Stomach (tissue), 9 donors: ENCODE data around the gene MID1. TPM values are rescaled to one million over a fixed set of nuclear protein-coding genes. Genes with fewer than 3 reads are reported as not detected.

Experiments used
- DNase-seq, 2 donors: peaks; one replicate each; pipeline versions ENCODE4 v3.0.0 to v3.0.0-alpha.2; 2013 to 2019
- H3K27ac ChIP-seq, 5 donors: fragments of 200-600 bp in 4 of 5; sonication (generic) in 4 of 5; one replicate each; pipeline ENCODE4 v1.5.1; 2013 to 2019; ENCODE audit warnings: mild to moderate bottlenecking in 1 of 5, moderate library complexity in 1 of 5
- H3K27me3 ChIP-seq, 3 donors: fragments of 200-600 bp; sonication (generic); one replicate each; pipeline ENCODE4 v1.5.1; 2017 to 2019; ENCODE audit warnings: mixed run types in 1 of 3
- H3K36me3 ChIP-seq, 4 donors: fragments of 200-600 bp; sonication (generic); 1 replicate in 3 of 4; 2 replicates in 1 of 4; pipeline ENCODE4 v1.5.1; 2016 to 2019
- H3K4me1 ChIP-seq, 4 donors: fragments of 200-600 bp; sonication (generic); one replicate each; pipeline ENCODE4 v1.5.1; 2016 to 2019
- H3K4me3 ChIP-seq, 4 donors: fragments of 200-600 bp; sonication (generic) in 3 of 4; one replicate each; pipeline ENCODE4 v1.5.1; 2016 to 2019; ENCODE audit warnings: mild to moderate bottlenecking in 1 of 4
- H3K9me3 ChIP-seq, 4 donors: fragments of 200-600 bp; sonication (generic); one replicate each; pipeline ENCODE4 v1.5.1; 2016 to 2019
- EP300 ChIP-seq: sonication (generic); formaldehyde crosslinking; IDR thresholded peaks from one replicate; pipeline ENCODE4 v1.6.1; 2017; ENCODE audit warnings: antibody characterized with exemption
- POLR2A ChIP-seq, 4 donors: fragments of 450-650 bp; IDR thresholded peaks; one replicate each; pipeline ENCODE4 v1.6.1; 2016; ENCODE audit warnings: antibody characterized with exemption in 4 of 4, control low read depth in 2 of 4, mild to moderate bottlenecking in 1 of 4, moderate library complexity in 1 of 4
- POLR2AphosphoS5 ChIP-seq, 3 donors: sonication (generic); formaldehyde crosslinking; IDR thresholded peaks; one replicate each; pipeline ENCODE4 v1.6.1; 2016; ENCODE audit warnings: antibody characterized with exemption in 3 of 3
- WGBS, 5 donors: extraction: QIAGEN DNeasy Blood & Tissue Kit in 3 of 5; methylation state at CpG; one replicate each; pipeline versions ENCODE4 v1.1.5 to v1.1.7; 2013 to 2018; 5-methylcytosine and 5-hydroxymethylcytosine counted together
- intact Hi-C: fragments of 100-400 bp; cut with DNase I; formaldehyde crosslinking; loops from one replicate; pipeline ENCODE4 v1.15.1; 2023; ENCODE audit warnings: low total_unique reads
- polyA plus RNA-seq, 3 donors: library from polyadenylated mRNA; stranded (reverse); fragments of 200-250 nt; gene quantifications; one replicate each; pipeline ENCODE4 v1.2.3, GENCODE V29; 2013
- total RNA-seq, 5 donors: library from RNA; depleted of rRNA; stranded (reverse); fragments of >200 nt; gene quantifications; one replicate each; pipeline versions ENCODE4 v1.1.0 to v1.2.3, GENCODE V29; 2014 to 2016
- TF ChIP-seq, protein P1 (sequence below), 7 experiments: fragments of 450-650 bp in 4 of 7; fragments of 200-600 bp in 3 of 7; sonication (generic) in 3 of 7; IDR thresholded peaks; one replicate each; pipeline ENCODE4 v1.5.1; 2016 to 2019; ENCODE audit warnings: antibody characterized with exemption in 7 of 7, control low read depth in 2 of 7, mild to moderate bottlenecking in 1 of 7
- donor health status: healthy with polysubstance abuse.
- donor health status: Bipolar disorder and iron deficiency.
- donor health status: healthy.

Gene MID1
- total and polyA plus RNA-seq, 8 donors, result 2.0 to 25.1 (median 8.5) TPM

GRCh38 chrX:10555846-10556245, 64.5 kb downstream of the MID1 start:
- no peak for TF ChIP-seq POLR2A (IDR thresholded peaks at IDR 0.05)
- no peak for TF ChIP-seq EP300
- TF ChIP-seq, protein P1, sequence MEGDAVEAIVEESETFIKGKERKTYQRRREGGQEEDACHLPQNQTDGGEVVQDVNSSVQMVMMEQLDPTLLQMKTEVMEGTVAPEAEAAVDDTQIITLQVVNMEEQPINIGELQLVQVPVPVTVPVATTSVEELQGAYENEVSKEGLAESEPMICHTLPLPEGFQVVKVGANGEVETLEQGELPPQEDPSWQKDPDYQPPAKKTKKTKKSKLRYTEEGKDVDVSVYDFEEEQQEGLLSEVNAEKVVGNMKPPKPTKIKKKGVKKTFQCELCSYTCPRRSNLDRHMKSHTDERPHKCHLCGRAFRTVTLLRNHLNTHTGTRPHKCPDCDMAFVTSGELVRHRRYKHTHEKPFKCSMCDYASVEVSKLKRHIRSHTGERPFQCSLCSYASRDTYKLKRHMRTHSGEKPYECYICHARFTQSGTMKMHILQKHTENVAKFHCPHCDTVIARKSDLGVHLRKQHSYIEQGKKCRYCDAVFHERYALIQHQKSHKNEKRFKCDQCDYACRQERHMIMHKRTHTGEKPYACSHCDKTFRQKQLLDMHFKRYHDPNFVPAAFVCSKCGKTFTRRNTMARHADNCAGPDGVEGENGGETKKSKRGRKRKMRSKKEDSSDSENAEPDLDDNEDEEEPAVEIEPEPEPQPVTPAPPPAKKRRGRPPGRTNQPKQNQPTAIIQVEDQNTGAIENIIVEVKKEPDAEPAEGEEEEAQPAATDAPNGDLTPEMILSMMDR (IDR thresholded peaks at IDR 0.05), result no peak
- no peak for TF ChIP-seq POLR2AphosphoS5 (IDR thresholded peaks at IDR 0.05)
- H3K36me3 ChIP-seq, result no peaks in the 10 kb centered on the region
- no peak for DNase-seq
- 66 to 85% (median 79%) methylated on average over 4 of the region's 4 CpGs for WGBS, 5 donors
- H3K4me3 ChIP-seq, result no peak overlapping the region
- no peaks in the 10 kb centered on the region for H3K27me3 ChIP-seq
- no peak overlapping the region for H3K27ac ChIP-seq
- intact Hi-C loops, result no loop called here
- no peaks in the 10 kb centered on the region for H3K9me3 ChIP-seq
- no peaks in the 10 kb centered on the region for H3K4me1 ChIP-seq

GRCh38 chrX:10554612-10555270, 65.6 kb downstream of the MID1 start:
- WGBS, 5 donors, result 58 to 80% (median 73%) methylated on average over 6 of the region's 6 CpGs

DNA sequence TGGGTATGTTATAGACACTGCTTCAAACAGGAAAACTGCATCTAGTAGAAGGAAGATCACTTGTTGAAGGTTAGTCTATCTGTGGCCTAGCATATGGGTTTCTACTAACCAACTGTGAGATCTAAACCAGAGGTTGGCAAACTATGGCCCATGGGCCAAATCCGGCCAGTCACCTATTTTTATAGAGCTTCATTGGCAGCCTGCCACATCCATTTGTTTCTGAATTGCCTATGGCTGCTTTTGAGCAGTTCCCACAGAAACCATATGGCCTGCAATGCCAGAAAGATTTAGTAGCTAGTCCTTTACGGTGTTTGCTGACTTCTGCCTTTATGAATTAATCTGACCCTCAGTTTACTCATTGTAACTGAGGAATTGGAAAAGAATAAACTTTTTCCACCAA, 71.1 kb downstream of the MID1 start:
- Histone ChIP-seq H3K27ac (no peak overlapping the region), H3K4me1 (no peaks in the 10 kb centered on the region), H3K27me3 (no peaks in the 10 kb centered on the region), H3K9me3 (no peaks in the 10 kb centered on the region), H3K36me3 (no peaks in the 10 kb centered on the region), H3K4me3 (no peak overlapping the region)
- intact Hi-C loops, result no loop called here
- TF ChIP-seq POLR2A (IDR thresholded peaks at IDR 0.05) (no peak), POLR2AphosphoS5 (IDR thresholded peaks at IDR 0.05) (no peak)
- 48 to 77% (median 61%) methylated on average over 2 of the region's 2 CpGs for WGBS, 5 donors
- no peak for DNase-seq

More at GRCh38 chrX:10554612-10555270, 65.6 kb downstream of the MID1 start:
- Histone ChIP-seq H3K27me3 (no peaks in the 10 kb centered on the region), H3K9me3 (no peaks in the 10 kb centered on the region), H3K4me3 (no peak overlapping the region), H3K27ac (peak overlapping the region in 1 of 5 donors; percentile 32), H3K36me3 (no peaks in the 10 kb centered on the region), H3K4me1 (no peaks in the 10 kb centered on the region)
- TF ChIP-seq, protein P1 (IDR thresholded peaks at IDR 0.05), result no peak
- TF ChIP-seq POLR2A (IDR thresholded peaks at IDR 0.05), result no peak
- TF ChIP-seq POLR2AphosphoS5 (IDR thresholded peaks at IDR 0.05), result no peak
- no peak for TF ChIP-seq EP300
- intact Hi-C loops, result no loop called here
- DNase-seq, result no peak

DNA sequence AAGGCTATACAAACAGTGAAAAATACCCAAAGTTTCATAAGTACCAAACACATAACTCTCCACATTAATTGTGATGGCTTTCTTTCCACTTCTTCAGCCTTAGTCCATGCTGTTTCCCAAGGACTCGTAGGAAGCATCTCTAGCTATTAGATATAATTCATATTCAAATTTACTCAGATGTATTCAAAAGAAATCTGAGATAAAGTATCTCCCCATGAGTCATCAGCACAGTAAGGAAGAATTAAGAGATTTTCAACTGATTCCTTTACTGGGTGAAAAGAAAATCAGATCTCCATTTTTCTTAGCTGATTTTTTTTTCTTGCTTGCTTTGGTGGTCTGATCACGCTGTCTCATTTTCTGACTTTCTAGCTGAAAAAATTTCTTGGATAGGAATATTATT, 71.7 kb downstream of the MID1 start:
- intact Hi-C loops, result no loop called here
- TF ChIP-seq, protein P1 (IDR thresholded peaks at IDR 0.05), result no peak
- TF ChIP-seq POLR2AphosphoS5 (IDR thresholded peaks at IDR 0.05), result no peak
- no peak for TF ChIP-seq EP300
- TF ChIP-seq POLR2A (IDR thresholded peaks at IDR 0.05), result no peak
- H3K27ac ChIP-seq, result no peak overlapping the region
- no peaks in the 10 kb centered on the region for H3K4me1 ChIP-seq
- no peak for DNase-seq
- H3K4me3 ChIP-seq, result no peak overlapping the region
- H3K27me3 ChIP-seq, result no peaks in the 10 kb centered on the region
- no peaks in the 10 kb centered on the region for H3K9me3 ChIP-seq
- no peaks in the 10 kb centered on the region for H3K36me3 ChIP-seq
- 64 to 88% (median 81%) methylated on average over 2 of the region's 2 CpGs for WGBS, 5 donors

- Histone ChIP-seq H3K36me3 (no peaks in the 10 kb centered on the region), H3K9me3 (no peaks in the 10 kb centered on the region), H3K4me3 (no peak overlapping the region), H3K27ac (no peak overlapping the region), H3K4me1 (no peaks in the 10 kb centered on the region), H3K27me3 (no peaks in the 10 kb centered on the region)
- intact Hi-C loops, result no loop called here
- 13 to 46% (median 20%) methylated on average over 1 of the region's 1 CpG for WGBS, 5 donors
- TF ChIP-seq, protein P1 (IDR thresholded peaks at IDR 0.05), result no peak
- no peak for TF ChIP-seq EP300
- no peak for TF ChIP-seq POLR2AphosphoS5 (IDR thresholded peaks at IDR 0.05)
- TF ChIP-seq POLR2A (IDR thresholded peaks at IDR 0.05), result no peak
- DNase-seq, result no peak
Observed at GRCh38 chrX:10545882-10546281, 74.5 kb downstream of the MID1 start.
